CD4-positive, alpha-beta T cell treated with Interleukin-17A for 1 hour (primary cell): ENCODE results near the gene GPR55.

Source experiments
- DNase-seq: peaks from one replicate; pipeline ENCODE4 v3.0.0-alpha.2; 2020

The GPR55 gene

DNA sequence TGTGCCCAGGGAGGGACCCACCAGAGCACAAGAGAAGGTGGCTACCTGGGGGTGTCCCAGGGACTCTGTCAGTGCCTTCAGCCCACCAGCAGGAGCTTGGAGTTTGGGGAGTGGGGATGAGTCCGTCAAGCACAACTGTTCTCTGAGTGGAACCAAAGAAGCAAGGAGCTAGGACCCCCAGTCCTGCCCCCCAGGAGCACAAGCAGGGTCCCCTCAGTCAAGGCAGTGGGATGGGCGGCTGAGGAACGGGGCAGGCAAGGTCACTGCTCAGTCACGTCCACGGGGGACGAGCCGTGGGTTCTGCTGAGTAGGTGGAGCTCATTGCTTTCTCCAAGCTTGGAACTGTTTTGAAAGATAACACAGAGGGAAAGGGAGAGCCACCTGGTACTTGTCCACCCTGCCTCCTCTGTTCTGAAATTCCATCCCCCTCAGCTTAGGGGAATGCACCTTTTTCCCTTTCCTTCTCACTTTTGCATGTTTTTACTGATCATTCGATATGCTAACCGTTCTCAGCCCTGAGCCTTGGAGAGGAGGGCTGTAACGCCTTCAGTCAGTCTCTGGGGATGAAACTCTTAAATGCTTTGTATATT, 46.3 kb downstream of the GPR55 start:
- DNase-seq: no peak

DNA sequence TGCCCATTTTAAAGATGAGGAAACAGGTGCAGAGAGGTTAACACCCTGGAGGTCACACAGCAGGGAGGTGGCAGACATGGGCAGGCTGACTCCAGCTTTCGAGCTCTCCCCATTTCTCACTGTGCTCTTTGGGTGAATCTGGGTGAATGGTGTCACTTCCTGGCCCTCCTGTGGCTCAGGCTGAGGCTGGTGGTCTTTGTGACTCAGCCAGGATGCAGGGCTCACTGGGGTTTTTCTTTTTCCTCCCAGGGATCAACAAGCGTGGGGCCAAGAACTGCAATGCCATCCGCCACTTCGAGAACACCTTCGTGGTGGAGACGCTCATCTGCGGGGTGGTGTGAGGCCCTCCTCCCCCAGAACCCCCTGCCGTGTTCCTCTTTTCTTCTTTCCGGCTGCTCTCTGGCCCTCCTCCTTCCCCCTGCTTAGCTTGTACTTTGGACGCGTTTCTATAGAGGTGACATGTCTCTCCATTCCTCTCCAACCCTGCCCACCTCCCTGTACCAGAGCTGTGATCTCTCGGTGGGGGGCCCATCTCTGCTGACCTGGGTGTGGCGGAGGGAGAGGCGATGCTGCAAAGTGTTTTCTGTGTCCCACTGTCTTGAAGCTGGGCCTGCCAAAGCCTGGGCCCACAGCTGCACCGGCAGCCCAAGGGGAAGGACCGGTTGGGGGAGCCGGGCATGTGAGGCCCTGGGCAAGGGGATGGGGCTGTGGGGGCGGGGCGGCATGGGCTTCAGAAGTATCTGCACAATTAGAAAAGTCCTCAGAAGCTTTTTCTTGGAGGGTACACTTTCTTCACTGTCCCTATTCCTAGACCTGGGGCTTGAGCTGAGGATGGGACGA, 47.1 kb downstream of the GPR55 start:
- peak; percentile 71 for DNase-seq

- DNase-seq: no peak
Measured at GRCh38 chr2:230877116-230877758, 47.8 kb downstream of the GPR55 start.

GRCh38 chr2:230875347-230876315, 49.4 kb downstream of the GPR55 start:
- DNase-seq: no peak

- DNase-seq: no peak
Measured at GRCh38 chr2:230874876-230875275, 50.2 kb downstream of the GPR55 start.

DNA sequence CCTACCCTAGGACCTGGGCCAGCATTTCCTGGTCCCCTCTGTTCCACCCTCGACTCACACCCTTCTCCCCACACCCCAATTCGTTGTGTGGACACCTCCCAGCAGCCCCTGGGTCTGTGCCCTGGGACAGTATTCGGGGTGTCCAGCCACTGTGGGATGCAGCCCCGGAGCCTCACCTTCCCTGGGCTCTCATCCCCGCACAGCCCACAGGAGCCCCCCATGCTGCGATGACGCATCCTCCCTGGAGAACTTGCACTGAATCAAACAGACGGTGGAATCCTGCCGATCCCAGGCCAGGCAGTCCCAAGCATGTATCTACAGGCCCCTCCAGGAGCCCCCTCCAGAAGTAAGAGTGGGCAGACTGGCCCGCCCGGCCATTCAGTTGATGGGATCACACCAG, 50.6 kb downstream of the GPR55 start:
- DNase-seq: no peak

DNA sequence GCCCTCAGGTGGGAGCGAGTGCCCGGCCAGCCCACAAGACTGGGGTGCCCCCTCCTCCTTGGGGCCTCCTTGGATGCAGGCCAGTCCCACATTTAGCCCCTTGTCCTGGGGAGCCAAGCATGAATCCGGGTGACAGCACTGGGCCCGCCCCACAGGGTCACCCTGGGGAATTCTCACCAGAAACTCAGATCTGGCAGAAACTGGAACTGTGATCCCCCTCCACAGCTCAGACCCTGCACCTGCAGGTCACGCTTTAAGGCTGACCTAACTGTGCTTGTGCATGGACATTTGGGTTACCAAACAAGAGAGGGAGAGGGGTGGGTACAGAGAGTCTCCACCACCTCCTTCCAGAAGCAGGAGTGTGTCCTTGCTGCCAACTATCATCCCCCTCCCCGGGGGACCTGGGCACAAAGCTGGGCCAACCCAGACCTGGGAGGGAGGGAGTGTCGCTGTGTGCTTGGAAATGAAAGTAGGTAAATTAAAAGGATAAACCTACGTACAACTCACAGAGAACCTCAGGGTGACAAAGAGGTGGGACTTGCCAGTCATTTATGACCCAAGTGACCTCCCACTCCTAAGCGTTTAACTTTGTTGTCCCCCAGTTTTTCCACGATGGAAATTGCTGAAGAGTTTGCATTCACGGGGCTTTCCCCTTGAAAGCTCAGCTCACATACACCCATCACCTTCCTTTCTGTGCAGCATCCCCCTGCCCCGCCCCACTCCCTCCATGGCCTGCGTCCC, 51.2 kb downstream of the GPR55 start:
- no peak for DNase-seq

DNA sequence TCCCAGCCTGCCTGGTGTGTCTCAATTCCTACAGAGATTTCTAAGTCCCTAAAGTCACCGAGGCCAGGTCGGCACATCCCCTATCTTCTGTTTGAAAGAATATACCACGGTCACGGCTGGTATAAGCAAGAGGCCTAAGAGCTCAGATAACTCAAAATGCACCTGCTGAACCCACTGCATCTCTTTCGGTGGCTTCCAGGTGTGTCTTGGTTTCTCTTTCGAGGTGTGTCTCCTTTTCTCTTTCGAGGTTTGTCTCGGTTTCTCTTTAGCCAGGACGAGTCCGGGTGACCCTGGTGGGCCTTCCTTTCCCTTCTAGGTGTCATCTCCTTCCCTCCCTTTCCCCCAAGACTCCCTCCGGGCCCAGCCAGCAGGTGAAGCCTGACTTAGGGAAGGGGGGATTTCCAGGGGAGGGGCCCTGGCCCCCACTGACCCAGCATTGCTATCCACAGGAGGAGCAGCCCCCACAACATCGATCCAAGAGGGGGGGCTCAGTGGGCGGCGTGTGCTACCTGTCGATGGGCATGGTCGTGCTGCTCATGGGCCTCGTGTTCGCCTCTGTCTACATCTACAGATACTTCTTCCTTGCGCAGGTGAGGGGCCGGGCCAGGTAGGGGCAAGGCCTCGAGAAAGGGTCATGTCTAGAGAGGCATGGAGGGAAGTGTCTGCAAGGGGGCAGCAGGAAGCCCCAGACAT, 51.9 kb downstream of the GPR55 start:
- no peak for DNase-seq

DNA sequence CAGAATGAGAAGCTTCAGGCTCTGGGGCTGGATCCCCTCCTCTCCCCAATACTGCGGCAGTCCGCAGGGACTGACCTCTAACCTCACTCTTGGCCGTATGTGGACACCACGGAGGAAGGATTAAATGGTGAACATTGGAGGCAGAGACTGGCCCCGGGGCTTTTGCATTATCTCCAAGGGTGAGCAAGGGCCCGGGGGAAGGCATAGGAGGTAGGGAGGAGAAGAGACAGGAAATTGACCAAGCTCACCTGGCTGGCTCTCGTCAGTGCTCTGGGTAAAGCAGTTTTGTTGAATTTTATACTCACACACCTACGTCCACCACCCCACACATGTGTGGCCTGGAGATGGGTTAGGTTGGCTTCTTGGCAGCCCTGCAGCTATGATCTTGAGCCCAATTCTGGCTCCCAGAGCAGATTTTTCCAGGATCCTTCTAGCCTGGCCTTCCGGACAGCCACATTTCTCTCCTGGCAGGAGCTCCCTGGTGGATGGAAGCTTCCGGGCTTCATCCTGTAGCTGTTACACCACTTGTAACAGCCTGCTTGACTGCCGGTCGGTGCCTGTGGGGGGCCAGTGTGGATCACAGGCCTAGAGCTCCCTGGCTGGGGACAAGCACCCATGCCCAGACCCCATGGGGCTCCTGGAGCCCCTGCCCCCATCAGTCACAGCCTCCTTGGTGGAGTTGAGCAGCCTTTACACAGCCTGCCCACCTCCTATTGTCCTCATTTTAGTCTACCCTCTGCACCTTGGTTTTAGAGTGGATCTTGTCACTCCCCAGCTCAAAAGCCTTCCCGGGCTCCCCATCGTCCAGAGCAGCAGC, 52.7 kb downstream of the GPR55 start:
- DNase-seq: no peak

DNA sequence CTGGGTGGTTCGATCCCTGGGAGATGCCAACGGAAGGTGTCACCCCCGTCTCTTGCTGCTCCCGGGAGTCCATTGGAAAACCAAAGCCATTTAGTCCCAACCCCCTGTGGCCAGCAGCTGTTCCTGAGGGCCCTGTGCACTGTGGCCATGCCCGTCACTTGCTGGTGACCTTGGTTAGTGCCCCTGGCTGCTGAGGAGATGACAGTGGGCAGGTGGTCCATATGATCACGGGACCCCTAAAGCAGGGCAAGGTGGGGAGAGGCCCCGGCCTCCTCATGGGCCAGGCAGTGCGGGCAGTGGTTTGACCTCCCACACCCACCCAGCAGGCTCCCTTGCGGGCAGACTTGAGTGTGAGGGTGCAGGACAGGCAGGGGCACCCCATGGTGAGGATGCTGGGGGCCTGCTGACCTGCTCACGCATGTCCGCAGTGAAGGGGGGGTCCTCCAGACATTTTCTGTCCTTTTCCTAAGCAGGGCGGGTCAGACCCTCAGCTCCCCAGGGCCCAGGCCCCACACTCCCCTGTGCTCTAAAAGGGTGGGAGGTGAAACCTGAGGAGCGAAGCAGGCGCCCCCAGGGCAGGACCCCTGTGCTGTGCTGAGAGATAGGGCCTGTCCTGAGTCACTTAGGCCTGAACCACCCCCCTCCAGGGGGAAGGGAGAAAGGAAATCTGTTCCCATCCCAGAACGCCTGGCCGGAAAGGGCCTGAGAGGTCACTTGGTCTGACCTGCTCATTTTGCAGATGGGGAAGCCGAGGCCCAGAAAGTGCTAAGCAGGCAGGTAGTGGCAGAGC, 53.5 kb downstream of the GPR55 start:
- no peak for DNase-seq

DNA sequence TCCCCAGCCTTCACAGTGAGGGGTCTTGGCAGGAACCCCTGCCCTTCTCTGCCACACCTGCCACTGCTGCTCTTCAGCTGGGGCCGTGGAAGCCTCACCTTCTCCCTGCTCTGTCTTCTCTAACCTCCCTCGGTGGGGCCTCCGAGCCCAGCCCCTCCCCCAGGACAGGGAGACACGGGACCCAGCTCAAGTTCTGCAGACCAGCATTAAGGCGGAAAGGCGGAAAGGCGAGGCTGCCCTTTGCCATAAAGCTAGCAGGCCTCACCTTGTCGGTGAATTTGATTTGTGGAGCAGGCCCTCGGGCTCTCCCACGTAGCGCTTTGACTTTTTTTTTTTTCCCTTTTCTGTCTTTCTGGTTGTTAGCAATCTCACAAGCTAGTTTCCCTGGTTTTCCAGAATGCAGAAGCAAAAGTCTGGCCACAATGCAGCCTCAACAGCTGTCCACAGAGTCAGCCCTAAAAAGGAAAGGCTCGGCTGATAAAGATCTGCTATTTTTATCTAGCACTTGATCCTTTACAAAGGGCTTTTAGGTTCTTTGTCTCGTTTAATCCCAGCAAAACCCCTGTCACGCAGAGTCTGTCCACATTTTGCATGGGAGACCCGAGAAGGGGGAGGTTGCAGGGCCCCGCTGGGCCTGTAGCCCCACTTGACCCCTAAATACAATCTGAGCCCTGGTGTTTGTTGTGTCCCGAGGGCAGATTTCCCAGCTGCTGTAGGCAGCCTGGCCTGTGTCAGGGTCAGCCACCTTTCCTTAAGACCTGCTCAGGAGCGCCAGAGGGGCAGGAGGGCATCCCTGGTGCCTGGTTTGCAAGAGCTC, 54.3 kb downstream of the GPR55 start:
- DNase-seq: no peak

GRCh38 chr2:230869914-230870543, 55.0 kb downstream of the GPR55 start:
- no peak for DNase-seq

GRCh38 chr2:230868947-230869913, 55.8 kb downstream of the GPR55 start:
- no peak for DNase-seq

- no peak for DNase-seq
Measured at GRCh38 chr2:230868161-230868946, 56.7 kb downstream of the GPR55 start.

- DNase-seq: peak; percentile 75
Measured at GRCh38 chr2:230866756-230867523, 58.1 kb downstream of the GPR55 start.
